NCI-H446 treated with DMSO at 0.1 percent for 48 hours (cell line): Measurements from ENCODE around the gene REPIN1.
"Not testable (repeated sequence)": the region's sequence is repeated elsewhere in the genome, so short reads cannot be mapped to it uniquely, and the experiment has no call there.

Experiments
- DNase-seq: peaks from one replicate; lab custom pipeline; 2025; lab: John Stamatoyannopoulos, UW

The REPIN1 gene

DNA sequence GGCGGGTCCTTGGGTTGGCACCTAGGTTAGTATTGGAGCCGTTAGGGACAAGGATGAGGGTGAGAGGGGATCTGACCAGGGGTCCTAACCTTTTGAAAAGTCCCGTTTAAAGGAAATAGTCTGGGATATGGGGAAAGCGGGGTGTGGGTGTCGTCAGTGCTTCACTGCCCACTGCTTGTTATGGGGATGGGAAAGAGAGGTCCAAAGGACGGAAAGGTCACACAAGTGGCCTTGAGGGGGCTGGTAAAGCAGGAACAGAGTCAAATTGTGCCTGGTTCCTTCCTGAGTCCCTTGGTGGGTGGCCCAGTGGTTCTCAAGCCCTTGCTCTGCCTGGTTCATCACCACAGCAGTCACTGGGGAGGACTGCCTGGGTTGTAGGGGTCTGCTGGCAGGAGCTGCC lies 7.9 kb downstream of the REPIN1 start:
- DNase-seq: no peak

DNA sequence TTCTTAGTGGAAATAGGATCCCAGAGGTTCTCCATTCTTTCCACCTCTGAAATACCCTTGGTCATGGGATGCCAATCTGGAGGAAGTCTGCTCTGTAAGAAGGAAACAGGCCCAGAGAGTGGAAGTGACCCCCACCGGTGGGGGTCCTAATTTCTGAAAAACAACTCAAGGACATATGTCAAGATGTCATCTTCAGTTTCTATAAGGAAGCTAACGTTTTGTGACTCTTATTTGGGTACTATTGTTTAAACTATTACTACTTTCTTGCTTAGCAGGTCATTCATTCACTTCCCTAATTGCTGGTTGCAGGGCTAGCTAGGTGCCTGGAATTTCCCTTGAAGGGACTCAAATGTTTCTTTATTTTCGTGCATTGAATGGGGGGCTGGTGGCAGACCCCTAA lies 8.6 kb downstream of the REPIN1 start:
- DNase-seq: no peak

DNA sequence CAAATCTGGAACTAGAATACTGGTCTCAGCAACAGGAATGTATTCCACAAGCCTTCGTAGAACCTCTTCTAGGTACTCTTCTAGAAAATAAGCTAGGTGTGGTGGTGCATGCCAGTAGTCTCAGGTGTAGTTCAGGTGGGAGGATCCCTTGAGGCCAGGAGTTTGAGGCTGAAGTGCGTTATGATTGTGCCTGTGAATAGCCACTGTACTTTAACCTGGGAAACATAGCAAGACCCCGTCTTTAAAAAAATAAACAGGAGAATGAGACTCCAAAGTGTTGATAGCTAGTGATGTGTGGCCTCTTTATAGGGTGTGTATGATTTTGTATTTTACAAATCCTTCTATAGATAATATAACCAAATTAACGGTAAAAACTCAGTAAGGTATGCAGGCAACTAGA lies 9.0 kb downstream of the REPIN1 start:
- no peak for DNase-seq

DNA sequence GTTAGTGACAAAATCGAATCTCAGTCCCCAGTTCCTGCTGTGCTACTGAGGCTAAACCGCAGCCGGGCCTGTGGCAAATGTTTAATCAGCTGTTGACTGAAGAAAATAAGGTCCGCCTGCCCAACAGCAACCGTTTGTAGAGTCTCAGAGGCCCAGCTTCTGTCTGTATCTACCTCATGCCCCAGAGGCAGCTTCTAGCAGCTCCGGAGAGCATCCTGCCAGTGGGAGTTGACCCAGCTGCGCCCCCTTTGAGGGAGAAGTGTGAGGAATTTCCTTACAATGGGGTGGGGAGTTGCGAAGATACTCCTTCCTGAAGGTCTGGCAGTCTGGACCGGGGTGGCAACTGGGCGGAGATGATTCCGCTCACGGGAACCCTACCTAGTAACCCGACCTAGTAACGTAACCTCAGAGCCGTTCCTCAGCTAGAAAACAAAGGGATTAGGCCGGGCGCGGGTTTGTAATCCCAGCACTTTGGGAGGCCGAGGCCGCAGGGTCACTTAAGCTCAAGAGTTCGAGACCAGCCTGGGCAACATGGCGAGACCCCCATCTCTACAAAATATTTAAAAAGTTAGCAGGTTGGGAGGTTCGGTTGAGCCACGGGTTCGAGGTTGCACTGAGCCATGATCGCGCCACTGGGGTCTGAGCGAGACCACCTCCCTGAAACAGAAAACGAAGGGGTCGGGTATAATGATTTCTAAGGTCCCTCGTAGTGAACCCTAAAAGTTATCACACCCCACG lies 9.7 kb downstream of the REPIN1 start:
- no peak for DNase-seq

DNA sequence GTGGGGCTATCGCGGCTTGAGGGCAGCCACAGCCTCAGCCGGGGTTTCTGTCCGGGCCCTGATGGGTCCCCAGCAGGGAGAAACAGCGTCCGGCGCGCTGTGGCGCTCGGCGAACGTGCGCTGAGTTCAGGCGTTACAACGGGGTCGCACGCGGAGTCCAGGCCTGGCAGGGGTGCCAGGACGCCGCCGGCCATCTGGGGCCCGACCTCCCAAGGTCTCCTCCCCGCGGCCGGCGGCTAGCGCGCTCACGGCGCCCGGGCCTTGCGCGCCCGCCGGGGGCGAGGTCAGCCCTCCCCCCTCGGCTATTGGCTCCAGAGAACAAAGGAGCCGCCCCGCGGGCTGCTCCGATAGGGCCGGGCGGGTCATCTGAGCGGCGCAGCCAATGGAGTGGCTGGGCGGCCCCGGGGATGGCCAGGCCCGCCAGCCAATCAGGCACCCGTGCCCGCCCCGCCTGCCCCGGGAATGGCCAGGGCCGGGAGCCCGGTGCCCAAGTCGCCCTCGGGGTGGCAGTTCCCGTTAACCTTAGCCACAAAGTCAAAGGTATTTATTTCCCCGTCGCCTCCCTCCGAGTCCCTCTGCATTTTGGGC lies 10.3 kb downstream of the REPIN1 start, which contains the start of gene ZNF775:
Gene ZNF775 (plus strand): TSS at position 478 of the 588 bp plus-strand sequence. CDS start 9,141 bp downstream, outside the sequence.
- DNase-seq: peak; percentile 86

DNA sequence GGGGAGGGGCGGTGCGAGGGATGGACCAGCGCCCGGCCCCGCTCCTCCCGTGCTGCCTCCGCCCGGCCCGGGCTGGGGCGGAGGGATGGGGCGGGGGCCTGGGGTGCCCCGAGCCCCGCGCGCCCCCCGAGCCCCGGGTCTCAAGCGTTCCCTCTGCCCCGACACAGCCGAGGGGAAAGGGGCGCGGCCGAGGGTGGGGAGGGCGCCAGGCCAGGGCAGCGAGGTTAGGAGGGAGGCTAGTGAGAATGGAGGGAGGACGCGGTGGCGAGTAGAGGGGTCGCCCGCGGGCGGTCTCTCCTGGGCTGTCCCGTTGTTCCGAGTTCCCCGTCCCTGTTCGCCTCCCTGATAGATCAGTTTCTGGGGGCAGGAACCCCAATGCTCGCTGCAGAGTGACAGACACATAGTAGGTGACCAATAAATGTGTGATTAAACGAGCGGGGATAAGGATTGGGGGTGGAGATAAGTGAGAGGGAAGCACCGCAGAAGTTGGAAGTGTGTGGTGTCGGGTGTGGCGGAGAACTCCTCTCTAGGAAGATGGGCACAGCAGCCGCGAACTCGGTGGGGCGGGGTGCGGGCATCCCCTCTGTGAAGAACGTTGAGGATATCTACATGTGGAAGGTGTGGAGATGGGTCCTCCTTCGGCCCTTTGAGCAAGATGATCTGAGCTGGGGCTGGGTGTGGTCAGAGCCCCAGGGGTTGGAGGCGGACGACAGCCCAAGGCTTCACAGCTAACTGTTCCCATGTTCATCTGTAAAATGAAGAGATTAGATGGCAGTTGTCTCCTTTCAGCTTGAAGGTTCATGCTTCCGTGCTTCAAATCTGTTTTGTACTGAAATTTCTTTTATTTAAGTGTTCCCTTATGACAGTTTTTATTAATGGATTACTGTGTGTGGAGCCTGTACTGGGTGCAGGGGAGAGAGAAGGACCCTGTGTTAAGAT lies 11.1 kb downstream of the REPIN1 start:
- no peak for DNase-seq

DNA sequence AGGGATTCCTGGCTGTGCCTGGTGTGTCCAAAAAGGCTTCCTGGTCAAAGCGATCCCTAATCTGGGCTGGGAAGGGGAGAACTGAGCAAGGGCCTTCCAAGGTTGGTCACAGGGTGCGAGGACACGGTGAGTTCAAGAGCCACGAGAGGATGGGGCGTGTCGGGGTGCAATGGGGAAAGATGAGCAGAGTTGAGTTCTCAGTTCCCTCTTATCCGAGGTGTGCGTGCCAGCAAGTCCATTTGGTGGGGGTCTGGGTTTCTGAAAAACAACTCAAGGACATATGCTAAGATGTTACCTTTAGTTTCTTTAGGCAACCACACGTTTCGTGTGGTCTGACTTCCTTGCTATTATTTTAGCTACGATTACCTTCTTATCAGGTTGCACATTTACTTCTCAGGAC lies 11.8 kb downstream of the REPIN1 start:
- DNase-seq: no peak

DNA sequence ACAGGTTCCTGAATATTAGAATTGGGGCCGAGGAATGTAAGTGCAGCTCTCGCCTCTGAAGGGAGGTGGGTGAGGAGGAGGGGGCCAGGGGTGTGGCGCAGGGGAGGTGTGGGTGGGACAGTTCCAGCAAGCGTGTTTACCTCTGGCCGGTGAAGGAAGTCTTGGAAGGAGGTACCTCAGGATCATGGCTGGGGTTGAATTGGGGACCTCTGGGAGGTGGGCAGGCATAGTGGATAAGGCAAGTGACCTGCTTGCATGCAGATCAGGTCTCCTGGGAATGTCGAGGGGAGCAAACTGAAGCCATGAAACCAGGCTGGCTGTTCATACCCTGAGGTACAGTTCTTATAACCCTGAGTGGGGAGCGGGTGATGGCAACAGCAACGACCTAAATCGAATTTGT lies 12.5 kb downstream of the REPIN1 start:
- no peak for DNase-seq

DNA sequence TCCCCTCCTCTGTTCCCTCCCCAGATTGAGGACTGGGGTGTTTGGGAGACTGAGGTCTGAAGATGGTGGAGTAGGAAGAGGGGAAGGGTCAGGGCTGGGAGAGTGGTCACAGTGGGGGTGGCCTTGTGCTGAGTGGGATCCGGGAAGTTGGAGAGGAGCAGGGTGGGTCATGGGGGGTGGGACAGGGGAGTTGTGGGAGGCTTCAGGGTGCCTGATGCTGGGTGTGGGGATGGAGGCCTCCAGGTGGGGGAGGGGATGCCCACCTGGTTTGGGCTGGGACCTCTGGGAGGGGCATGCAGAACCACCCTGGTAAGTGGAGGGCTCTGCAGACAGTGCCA lies 13.1 kb downstream of the REPIN1 start:
- DNase-seq: no peak

DNA sequence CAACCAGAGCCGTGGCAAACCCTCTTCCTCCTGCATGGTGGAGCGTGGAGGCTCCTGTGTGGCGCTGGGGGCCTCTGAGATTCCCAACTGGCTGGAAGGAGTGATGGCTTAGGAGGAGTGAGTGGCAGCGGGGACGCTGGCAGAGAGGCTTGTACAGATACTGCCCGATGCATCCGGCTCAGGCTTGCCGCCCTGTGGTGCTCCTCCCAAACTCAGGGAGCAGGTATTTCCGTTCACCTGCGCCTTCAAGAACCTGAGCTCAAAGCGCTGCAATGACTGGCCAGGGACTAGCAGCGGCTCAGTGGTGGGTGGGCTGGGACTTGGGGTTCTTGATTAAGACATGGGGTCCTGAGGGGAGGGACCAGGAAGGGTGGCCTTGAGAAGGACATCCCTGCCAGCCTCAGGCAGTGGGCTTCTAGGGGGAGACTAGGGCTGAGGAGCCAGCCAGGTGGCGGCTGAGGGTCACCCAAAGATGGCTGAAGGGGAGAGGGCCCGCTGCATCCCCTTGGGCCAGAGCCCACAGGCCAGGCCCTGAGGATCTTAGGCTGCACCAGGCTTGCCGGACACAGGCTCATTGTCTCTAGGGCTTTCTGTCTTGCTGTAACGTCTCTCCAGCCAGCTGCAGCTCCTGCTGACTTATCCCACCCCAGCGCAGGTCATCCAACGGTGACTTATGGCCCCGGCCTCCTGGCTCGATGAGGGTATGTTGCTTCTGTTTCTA lies 13.7 kb downstream of the REPIN1 start:
- no peak for DNase-seq

DNA sequence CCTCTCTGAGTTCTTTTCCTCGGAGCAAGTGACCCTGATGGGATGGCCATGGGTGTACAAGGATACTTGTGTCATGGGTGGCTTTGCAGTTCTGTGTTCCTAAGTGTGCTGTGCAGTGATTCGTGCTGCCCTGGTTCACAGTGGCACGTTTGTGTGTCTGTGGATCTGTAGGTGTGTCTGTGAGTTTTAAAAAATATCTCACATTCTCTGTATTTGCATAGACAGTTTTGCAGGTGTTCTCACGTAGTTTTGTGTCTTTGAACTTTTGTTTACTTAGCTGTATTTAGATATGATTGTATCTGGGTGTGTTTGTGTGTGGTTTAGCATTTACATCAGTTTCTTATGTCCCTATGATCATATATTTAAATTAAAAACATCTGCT lies 14.2 kb downstream of the REPIN1 start:
- no peak for DNase-seq

DNA sequence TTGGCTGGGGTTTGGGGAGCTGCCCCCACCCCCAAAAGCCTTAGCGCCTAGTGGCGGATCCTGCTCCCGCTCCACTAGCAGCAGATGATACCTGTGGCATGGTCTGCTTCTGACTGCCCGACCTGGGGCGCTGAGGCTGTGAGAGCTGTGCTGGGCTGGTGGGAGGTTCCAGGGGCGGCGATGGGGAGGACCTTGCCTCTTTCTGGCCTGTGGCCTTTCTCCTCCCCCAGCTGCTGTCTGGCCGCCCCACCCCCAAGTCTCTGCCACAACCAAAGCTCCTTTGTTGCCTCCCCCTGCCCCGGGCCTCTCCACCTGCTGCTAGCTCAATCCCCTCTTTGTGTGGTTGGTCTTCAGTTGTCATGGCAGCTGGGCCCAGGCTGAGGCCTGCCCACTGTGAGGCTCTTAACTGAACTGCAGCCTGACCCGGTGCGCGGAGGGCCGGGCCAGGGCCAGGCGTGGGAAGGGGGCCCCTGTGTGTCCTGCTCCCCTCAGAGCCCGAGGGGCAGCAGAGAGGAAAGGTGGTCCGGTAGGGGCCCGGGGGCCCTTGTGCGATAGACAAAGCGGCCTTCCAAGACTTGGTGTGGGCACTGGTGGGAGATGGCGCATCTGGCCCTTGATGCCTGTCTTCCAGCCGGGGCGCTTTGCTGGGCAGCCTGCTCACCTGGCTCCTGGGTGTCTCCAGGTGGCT lies 15.2 kb downstream of the REPIN1 start:
- no peak for DNase-seq

DNA sequence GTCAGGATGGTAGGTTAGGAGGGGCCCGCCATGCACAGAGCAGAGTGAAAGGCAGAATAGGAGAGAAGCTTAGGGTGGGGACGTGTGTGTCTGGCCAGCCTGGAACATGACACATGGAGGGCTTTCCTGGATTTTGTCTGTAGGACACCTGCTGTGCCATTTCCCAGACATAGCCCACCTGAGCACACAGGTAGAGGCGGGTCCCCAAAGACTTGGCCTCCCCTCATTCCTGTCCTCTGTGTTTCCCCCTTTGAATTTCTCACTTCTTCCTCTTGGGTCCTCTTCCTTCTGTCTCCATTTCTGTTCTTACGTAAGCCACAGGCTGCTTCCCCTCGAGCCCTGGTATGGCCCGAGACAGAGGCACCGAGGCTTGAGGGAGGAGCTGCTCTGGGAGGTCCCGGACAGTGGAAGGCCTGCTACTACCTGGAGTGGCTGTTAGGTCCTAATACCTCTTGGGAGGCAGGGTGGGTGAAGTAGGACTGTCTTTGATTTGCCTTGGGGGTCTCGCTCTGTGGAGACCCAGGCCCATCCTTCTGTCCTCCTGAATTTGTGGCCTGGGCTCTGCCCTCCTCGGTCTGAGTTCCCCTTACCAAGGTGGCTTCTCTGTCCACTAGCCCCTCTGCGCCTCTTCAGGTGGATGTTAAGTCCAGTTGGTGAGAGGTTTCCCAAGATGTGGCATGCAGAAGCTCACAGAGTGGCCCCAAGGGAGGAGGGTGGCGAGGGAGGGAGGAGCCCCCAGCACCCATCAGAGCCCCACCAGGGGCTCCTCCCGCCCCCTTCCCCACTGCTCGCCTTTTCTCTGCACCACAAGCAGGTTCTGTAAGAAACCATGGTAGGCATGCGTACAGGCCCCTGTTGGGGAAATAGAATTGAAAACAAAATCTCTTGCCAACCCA lies 16.0 kb downstream of the REPIN1 start:
- no peak for DNase-seq

DNA sequence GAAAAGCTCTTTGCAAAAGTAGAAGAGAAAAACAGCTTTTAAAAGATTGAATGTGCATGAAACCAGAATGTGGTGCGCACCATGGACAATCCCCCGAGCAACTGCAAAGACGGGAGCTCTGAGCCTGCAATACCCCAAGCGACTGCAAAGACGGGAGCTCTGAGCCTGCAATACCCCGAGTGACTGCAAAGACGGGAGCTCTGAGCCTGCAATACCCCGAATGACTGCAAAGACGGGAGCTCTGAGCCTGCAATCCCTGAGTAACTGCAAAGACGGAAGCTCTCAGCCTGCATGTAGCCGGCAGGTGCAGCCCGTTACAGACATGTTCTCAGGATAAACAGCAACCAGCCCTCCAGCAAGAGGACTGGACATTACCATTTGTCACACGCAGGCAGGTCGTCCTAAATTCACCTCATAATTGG lies 16.7 kb downstream of the REPIN1 start:
- DNase-seq: no peak

DNA sequence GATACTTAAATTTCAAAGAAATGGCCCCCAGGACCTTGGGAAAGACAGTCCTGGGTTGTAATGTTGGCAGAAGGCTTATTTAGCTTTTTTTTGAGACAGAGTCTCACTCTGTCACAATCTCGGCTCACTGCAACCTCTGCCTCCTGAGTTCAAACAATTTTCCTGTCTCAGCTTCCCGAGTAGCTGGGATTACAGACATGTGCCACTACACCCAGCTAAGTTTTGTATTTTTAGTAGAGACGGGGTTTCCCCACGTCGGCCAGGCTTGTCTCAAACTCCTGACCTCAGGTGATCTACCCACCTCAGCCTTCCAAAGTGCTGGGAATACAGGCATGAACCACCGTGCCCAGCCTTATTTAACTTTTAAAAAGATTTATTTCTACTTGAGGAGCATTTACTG lies 17.3 kb downstream of the REPIN1 start:
- DNase-seq: not testable (repeated sequence)

DNA sequence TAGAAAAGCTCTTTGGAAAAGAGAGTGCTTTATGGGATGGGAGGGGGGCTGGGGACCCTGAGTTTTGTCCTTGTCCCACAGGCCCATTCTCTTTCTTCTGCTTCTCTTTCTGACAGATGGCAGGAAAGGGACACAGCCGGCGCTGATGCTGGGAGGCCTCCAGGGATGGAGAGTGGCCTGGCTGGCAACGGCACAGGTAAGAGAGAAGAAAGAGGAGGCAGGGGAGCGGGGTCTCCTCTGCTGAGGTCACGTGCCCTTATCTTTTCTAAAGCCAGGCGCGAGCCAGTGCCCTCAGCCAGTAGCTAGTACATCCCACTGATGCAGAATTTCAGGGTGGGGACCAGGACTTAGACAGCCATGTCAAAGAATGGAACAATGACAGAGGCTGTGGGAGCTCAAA lies 19.7 kb downstream of the REPIN1 start:
- no peak for DNase-seq

DNA sequence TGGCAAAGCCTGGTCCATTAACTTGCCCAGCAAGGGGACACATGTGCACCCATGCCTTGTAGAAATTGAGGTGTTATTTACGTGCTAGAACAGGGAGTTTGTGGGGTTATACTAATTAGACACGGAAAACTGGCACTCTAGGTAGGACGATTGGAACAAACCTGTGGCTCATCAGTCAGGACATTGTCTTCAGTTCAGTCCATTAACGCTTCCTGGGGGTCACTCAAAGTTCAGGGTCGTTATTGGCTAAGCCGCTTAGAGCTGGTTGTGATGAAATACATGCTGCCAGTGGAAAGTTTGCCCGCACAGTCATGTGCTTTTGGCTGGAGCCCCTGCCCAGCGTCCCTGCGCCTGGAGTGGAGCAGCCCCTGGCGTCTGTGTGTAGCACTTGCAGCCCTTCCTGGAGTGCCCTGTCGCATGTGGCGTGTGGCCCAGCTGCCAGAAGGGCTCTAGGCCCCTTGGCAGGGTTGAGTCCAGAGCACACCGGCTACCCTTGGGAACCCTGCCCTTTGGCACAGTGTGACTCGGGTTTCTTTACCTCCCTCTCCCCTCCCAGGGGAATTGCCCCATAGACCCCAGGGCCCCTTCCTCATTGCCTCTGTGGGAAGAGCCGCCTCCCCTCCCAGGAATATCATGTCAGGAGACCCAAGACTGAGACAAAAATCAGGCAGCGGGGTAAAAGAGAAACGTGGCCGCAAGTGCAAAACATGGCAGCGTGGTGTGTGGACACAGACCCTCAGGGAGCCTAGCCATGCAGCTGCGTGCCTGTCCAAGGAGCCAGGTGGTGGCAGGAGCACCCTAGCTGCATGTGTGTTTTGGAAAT lies 20.3 kb downstream of the REPIN1 start:
- peak; percentile 58 for DNase-seq

DNA sequence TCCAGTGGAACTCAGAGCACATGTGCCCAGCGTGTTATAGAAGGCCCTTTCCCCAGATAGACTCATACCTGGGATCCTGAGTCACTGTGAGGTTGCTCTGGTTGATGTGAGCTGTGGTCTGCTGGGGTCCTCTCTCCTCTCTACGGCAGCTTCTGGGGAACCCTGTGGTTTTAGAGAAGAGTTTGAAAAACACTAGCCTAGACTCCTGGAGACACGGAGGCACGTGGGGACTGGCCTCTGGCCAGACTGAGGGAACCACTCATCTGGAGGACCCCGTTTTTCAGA lies 20.9 kb downstream of the REPIN1 start:
- no peak for DNase-seq

DNA sequence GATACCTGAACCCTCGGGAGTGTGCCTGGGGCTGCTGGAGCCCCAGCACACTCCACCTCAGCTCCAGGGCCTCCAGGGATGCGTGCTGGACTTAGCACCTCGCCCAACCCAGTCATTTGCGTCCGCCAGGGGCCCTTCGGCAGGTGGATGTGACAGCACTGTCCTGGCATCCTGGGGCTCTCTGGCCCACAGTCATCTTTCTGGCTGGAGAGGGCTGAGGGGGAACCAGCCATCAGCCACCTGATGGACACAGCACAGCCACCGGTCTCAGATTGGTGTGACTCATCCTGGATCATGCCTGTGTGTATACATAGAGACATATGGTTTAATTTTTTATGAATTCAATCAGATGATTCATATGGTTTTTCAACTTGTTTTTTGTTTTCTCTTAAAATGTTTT lies 21.6 kb downstream of the REPIN1 start:
- DNase-seq: no peak

DNA sequence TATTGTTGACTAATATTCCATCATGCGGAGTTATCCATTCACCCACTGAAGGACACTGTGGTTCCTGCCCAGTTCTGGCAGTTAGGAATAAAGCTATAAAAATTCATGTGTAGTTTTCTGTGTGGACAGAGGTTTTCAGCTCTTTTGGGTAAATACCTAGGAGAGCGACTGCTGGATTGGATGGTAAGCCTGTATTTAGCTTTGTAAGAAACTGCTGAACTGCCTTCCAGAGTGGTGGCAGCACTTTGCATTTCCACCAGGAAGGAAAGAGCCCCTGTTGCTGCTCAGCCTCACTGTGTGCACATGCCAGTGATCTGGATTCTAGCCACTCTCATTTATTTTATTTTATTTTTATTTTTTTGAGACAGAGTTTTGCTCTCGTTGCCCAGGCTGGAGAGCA lies 24.7 kb downstream of the REPIN1 start:
- no peak for DNase-seq
